Esophagus squamous epithelium (tissue), 4 donors: ENCODE results near the gene KCTD6.

Source experiments
- POLR2A ChIP-seq, 4 donors: fragments of 450-650 bp; IDR thresholded peaks; one replicate each; pipeline ENCODE4 v1.6.1; 2017; ENCODE audit warnings: antibody characterized with exemption in 4 of 4, mild to moderate bottlenecking in 4 of 4, moderate library complexity in 3 of 4
- TF ChIP-seq, protein P1 (sequence below), 6 experiments: fragments of 450-650 bp in 4 of 6; fragments of 200-600 bp in 2 of 6; sonication (generic) in 2 of 6; IDR thresholded peaks; one replicate each; pipeline ENCODE4 v1.5.1; 2016 to 2019; ENCODE audit warnings: antibody characterized with exemption in 6 of 6, mild to moderate bottlenecking in 4 of 6, moderate library complexity in 4 of 6

DNA sequence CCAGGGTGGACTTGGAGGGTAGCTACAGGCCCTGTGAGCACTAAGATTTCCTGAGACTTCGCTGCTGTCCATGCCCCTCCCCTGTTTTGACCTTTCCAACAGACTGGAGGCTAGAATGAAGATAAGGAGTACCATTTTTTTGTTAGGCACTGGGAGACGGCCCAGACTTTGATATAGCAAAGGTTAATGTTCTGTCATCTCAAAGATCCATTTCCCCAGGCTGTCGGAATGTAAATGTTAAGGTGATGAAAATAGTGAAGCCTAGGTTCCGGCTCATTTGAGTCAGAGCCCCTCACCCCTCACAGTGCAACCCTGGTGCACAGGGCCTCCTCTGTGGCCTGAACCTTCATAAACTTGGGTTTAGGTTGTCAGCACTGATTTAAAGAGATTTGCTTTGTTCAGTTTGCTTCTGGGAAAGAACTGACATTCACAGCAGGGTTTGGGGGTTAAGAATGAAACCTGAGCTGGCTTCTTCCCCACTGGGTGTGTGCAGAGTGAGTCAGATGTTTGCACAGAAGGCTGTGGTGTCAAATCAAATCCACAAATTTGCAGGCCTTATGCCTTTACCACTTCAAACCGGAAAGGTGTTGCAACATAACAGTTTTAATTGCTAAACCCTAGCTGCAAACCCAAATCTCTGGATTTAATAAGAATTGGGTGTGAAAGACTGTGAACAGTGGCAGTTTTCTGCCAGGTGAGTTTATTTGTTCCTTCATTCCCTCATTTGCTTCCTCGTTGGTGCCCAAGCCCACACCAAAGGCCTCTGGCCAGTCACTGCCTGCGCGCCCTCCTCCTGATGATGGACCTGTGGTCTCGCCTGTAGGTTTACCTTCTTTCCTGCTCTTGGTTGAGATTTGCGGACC lies 20.6 kb upstream of the KCTD6 start:
- TF ChIP-seq, protein P1, sequence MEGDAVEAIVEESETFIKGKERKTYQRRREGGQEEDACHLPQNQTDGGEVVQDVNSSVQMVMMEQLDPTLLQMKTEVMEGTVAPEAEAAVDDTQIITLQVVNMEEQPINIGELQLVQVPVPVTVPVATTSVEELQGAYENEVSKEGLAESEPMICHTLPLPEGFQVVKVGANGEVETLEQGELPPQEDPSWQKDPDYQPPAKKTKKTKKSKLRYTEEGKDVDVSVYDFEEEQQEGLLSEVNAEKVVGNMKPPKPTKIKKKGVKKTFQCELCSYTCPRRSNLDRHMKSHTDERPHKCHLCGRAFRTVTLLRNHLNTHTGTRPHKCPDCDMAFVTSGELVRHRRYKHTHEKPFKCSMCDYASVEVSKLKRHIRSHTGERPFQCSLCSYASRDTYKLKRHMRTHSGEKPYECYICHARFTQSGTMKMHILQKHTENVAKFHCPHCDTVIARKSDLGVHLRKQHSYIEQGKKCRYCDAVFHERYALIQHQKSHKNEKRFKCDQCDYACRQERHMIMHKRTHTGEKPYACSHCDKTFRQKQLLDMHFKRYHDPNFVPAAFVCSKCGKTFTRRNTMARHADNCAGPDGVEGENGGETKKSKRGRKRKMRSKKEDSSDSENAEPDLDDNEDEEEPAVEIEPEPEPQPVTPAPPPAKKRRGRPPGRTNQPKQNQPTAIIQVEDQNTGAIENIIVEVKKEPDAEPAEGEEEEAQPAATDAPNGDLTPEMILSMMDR (IDR thresholded peaks at IDR 0.05), result no peak
- no peak for TF ChIP-seq POLR2A (IDR thresholded peaks at IDR 0.05)
